ENCODE measurements around the gene TNRC6C. TPM values are rescaled to one million over a fixed set of nuclear protein-coding genes. Genes with fewer than 3 reads are reported as not detected.
A peak's percentile ranks its signal among the peaks of the same experiment; 100 is the strongest.

TNRC6C gene
- total and polyA plus RNA-seq, 2 of the 13 experiments (the other 11 are each of a cell fraction or from before 2014, with no cell fraction given), result 0.66 to 4.9 TPM

DNA sequence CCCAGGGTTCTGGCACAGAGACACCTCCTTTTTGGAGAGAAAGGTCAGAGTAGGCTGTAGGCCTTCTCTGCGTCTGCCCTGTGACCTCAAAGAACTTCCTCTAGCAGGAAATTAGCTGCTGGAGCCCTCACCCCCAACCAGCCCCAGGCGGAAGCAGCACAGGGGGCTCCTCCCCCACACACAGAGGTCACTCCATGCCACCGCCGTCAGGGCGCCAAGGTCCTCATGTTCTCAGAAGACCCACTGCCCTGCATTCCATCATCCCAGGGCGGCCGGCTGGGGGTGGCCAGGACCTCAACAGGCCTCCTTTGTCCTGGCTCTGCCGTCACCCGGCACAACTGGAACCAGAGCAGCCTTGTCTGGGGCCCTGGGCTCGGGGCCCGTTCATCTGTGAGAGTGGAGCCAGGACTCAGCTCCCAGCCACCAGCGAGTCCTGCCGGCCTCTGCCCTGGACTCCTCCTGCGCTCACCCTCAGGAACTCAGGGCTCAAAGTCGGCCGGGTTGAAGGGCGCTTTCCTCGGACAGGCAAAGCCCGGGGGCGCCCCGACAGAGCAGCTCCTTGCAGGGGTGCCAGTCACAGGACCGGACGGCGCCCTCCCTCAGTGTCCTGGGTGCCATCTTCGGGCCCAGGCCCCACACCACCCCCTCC is 168.9 kb downstream of the TNRC6C start (continued):
- peak; percentile 89 for TF ChIP-seq RARA (CRISPR knock-in tag; IDR thresholded peaks at IDR 0.05)
- TF ChIP-seq ETV5 (CRISPR knock-in tag; IDR thresholded peaks at IDR 0.05; ENCODE audit: borderline replicate concordance), result peak; percentile 100
- TF ChIP-seq, protein P1, sequence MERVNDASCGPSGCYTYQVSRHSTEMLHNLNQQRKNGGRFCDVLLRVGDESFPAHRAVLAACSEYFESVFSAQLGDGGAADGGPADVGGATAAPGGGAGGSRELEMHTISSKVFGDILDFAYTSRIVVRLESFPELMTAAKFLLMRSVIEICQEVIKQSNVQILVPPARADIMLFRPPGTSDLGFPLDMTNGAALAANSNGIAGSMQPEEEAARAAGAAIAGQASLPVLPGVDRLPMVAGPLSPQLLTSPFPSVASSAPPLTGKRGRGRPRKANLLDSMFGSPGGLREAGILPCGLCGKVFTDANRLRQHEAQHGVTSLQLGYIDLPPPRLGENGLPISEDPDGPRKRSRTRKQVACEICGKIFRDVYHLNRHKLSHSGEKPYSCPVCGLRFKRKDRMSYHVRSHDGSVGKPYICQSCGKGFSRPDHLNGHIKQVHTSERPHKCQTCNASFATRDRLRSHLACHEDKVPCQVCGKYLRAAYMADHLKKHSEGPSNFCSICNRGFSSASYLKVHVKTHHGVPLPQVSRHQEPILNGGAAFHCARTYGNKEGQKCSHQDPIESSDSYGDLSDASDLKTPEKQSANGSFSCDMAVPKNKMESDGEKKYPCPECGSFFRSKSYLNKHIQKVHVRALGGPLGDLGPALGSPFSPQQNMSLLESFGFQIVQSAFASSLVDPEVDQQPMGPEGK (CRISPR knock-in tag; IDR thresholded peaks at IDR 0.05), result peak; percentile 97
- no peak for TF ChIP-seq ZNF460 (CRISPR knock-in tag; IDR thresholded peaks at IDR 0.05; ENCODE audit: borderline replicate concordance)
- peak; percentile 17; the same call in 1 of the 2 replicates for TF ChIP-seq DNMT1 (CRISPR knock-in tag; IDR thresholded peaks at IDR 0.05)
- TF ChIP-seq ZNF772 (CRISPR knock-in tag; IDR thresholded peaks at IDR 0.05), result no peak
- TF ChIP-seq TP53 (CRISPR knock-in tag; conservative IDR thresholded peaks at IDR 0.05), result no peak
- peak; percentile 60; the same call in 1 of the 2 replicates for TF ChIP-seq ETV6 (CRISPR knock-in tag; conservative IDR thresholded peaks at IDR 0.05)
- no peak for TF ChIP-seq MTF2 (CRISPR knock-in tag; IDR thresholded peaks at IDR 0.05; ENCODE audit: borderline replicate concordance)
- TF ChIP-seq CAMTA2 (CRISPR knock-in tag; IDR thresholded peaks at IDR 0.05; ENCODE audit: borderline replicate concordance), result no peak
- TF ChIP-seq GFI1 (CRISPR knock-in tag; IDR thresholded peaks at IDR 0.05; ENCODE audit: borderline replicate concordance), result peak; percentile 73; the same call in 1 of the 2 replicates
- TF ChIP-seq NFKBIZ (CRISPR knock-in tag; IDR thresholded peaks at IDR 0.05), result no peak
- TF ChIP-seq ERF (CRISPR knock-in tag; IDR thresholded peaks at IDR 0.05), result peak; percentile 36; the same call in 1 of the 2 replicates
- 0 out of 2 replicates have a peak, but pooled peaks have one; percentile 28 for TF ChIP-seq ARHGAP35 (CRISPR knock-in tag; IDR thresholded peaks at IDR 0.05; ENCODE audit: borderline replicate concordance)
- no peak; the same call in 1 of the 2 replicates for TF ChIP-seq STAG1 (CRISPR knock-in tag; IDR thresholded peaks at IDR 0.05)
- TF ChIP-seq ZFP91 (CRISPR knock-in tag; IDR thresholded peaks at IDR 0.05; ENCODE audit: borderline replicate concordance), result peak; percentile 90
- TF ChIP-seq, protein P2, sequence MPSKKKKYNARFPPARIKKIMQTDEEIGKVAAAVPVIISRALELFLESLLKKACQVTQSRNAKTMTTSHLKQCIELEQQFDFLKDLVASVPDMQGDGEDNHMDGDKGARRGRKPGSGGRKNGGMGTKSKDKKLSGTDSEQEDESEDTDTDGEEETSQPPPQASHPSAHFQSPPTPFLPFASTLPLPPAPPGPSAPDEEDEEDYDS (CRISPR knock-in tag; IDR thresholded peaks at IDR 0.05), result peak; percentile 82
- 0 out of 2 replicates have a peak, but pooled peaks have one; percentile 11 for TF ChIP-seq RFXAP (CRISPR knock-in tag; IDR thresholded peaks at IDR 0.05; ENCODE audit: borderline replicate concordance)
- peak; percentile 56; the same call in 1 of the 2 replicates for TF ChIP-seq ZFP41 (CRISPR knock-in tag; IDR thresholded peaks at IDR 0.05; ENCODE audit: borderline replicate concordance)
- no peak; the same call in 1 of the 2 replicates for TF ChIP-seq ZNF547 (CRISPR knock-in tag; IDR thresholded peaks at IDR 0.05)
- TF ChIP-seq, protein P3, sequence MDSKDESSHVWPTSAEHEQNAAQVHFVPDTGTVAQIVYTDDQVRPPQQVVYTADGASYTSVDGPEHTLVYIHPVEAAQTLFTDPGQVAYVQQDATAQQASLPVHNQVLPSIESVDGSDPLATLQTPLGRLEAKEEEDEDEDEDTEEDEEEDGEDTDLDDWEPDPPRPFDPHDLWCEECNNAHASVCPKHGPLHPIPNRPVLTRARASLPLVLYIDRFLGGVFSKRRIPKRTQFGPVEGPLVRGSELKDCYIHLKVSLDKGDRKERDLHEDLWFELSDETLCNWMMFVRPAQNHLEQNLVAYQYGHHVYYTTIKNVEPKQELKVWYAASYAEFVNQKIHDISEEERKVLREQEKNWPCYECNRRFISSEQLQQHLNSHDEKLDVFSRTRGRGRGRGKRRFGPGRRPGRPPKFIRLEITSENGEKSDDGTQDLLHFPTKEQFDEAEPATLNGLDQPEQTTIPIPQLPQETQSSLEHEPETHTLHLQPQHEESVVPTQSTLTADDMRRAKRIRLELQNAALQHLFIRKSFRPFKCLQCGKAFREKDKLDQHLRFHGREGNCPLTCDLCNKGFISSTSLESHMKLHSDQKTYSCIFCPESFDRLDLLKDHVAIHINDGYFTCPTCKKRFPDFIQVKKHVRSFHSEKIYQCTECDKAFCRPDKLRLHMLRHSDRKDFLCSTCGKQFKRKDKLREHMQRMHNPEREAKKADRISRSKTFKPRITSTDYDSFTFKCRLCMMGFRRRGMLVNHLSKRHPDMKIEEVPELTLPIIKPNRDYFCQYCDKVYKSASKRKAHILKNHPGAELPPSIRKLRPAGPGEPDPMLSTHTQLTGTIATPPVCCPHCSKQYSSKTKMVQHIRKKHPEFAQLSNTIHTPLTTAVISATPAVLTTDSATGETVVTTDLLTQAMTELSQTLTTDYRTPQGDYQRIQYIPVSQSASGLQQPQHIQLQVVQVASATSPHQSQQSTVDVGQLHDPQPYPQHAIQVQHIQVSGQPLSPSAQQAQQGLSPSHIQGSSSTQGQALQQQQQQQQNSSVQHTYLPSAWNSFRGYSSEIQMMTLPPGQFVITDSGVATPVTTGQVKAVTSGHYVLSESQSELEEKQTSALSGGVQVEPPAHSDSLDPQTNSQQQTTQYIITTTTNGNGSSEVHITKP (CRISPR knock-in tag; IDR thresholded peaks at IDR 0.05; ENCODE audit: low read depth), result 0 out of 2 replicates have a peak, but pooled peaks have one; percentile 14
